GM23248 (cell line): Measurements from ENCODE around the gene USP32. TPM values are rescaled to one million over a fixed set of nuclear protein-coding genes. Genes with fewer than 3 reads are reported as not detected.
"Not testable (repeated sequence)": the region's sequence is repeated elsewhere in the genome, so short reads cannot be mapped to it uniquely, and the experiment has no call there.

ENCODE experiments used
- DNase-seq: peaks from one replicate; pipeline ENCODE4 v3.0.0-alpha.2; 2015
- H2AFZ ChIP-seq: fragments of 200-600 bp; sonication (generic); 2 replicates; pipeline ENCODE4 v1.6.1; 2016; ENCODE audit warnings: antibody characterized with exemption
- H3F3A ChIP-seq: fragments of 200-600 bp; sonication (generic); 2 replicates; pipeline ENCODE4 v1.6.1; 2016; ENCODE audit warnings: mild to moderate bottlenecking, antibody characterized with exemption, mixed run types; ENCODE audit not compliant: insufficient read depth
- H3K27ac ChIP-seq: fragments of 200-600 bp; sonication (generic); 2 replicates; pipeline ENCODE4 v1.5.1; 2016; ENCODE audit warnings: mild to moderate bottlenecking
- H3K27me3 ChIP-seq: fragments of 200-600 bp; sonication (generic); replicated peaks from 2 replicates; pipeline ENCODE4 v1.6.1; 2016; ENCODE audit warnings: mild to moderate bottlenecking; ENCODE audit not compliant: insufficient read depth
- H3K36me3 ChIP-seq: fragments of 200-600 bp; sonication (generic); 2 replicates; pipeline ENCODE4 v1.6.1; 2016; ENCODE audit warnings: low read depth, mild to moderate bottlenecking
- H3K4me1 ChIP-seq: fragments of 200-600 bp; sonication (generic); 2 replicates; pipeline ENCODE4 v1.6.1; 2016; ENCODE audit warnings: mild to moderate bottlenecking; ENCODE audit not compliant: insufficient read depth
- H3K4me2 ChIP-seq: fragments of 200-600 bp; sonication (generic); one replicate; pipeline ENCODE4 v1.6.1; 2016; ENCODE audit warnings: mild to moderate bottlenecking; ENCODE audit not compliant: unreplicated experiment
- H3K4me3 ChIP-seq: fragments of 200-600 bp; sonication (generic); 2 replicates; pipeline ENCODE4 v1.5.1; 2016; ENCODE audit warnings: mild to moderate bottlenecking
- H3K79me2 ChIP-seq: fragments of 200-600 bp; sonication (generic); 2 replicates; pipeline ENCODE4 v1.6.1; 2016; ENCODE audit warnings: mild to moderate bottlenecking; ENCODE audit not compliant: insufficient read depth
- H3K9ac ChIP-seq: fragments of 200-600 bp; sonication (generic); 2 replicates; pipeline ENCODE4 v1.6.1; 2016; ENCODE audit warnings: mild to moderate bottlenecking
- H3K9me2 ChIP-seq: fragments of 200-600 bp; sonication (generic); 2 replicates; pipeline ENCODE4 v1.6.1; 2016; ENCODE audit warnings: mixed run types, mild to moderate bottlenecking, moderate library complexity; ENCODE audit not compliant: insufficient read depth
- H3K9me3 ChIP-seq: fragments of 200-600 bp; sonication (generic); one replicate; pipeline ENCODE4 v1.6.1; 2017; ENCODE audit warnings: low read depth
- H4K20me1 ChIP-seq: fragments of 200-600 bp; sonication (generic); 2 replicates; pipeline ENCODE4 v1.6.0; 2016; ENCODE audit not compliant: insufficient read depth
- EZH2 ChIP-seq: fragments of 200-600 bp; sonication (generic); IDR thresholded peaks from 2 replicates; pipeline ENCODE4 v1.6.1; 2018; ENCODE audit warnings: antibody characterized with exemption, mild to moderate bottlenecking; ENCODE audit not compliant: insufficient read depth, poor library complexity, severe bottlenecking
- EZH2phosphoT487 ChIP-seq: fragments of 200-600 bp; sonication (generic); IDR thresholded peaks from 2 replicates; pipeline ENCODE4 v1.6.1; 2018; ENCODE audit warnings: antibody characterized with exemption, moderate library complexity, mild to moderate bottlenecking, low read depth; ENCODE audit not compliant: insufficient read depth
- WGBS, 2 experiments: methylation state at CpG; one replicate each; pipeline ENCODE4 v1.1.6; 2015 to 2017; ENCODE audit warnings: low lambda C conversion rate in 2 of 2, low coverage in 1 of 2; ENCODE audit errors: missing lambda C conversion rate in 2 of 2; 5-methylcytosine and 5-hydroxymethylcytosine counted together
- in situ Hi-C: fragments of 300-500 bp; cut with MboI; formaldehyde crosslinking; loops from 2 replicates; pipeline ENCODE4 v1.15.0; 2020
- polyA plus RNA-seq: library from polyadenylated mRNA; unstranded; fragments of >200 nt; fragmentation: Nextera tagmentation; extraction: Ambion mirVana; gene quantifications from 2 replicates; pipeline ENCODE4 v1.2.1, GENCODE V29; 2016
- total RNA-seq: library from RNA; depleted of rRNA; stranded (reverse); fragments of >200 nt; shearing (Covaris generic); gene quantifications from 2 replicates; pipeline ENCODE4 v1.2.3, GENCODE V29; 2014

The USP32 gene
- total and polyA plus RNA-seq, 2 experiments from 2014 or later, result 14.0 to 33.9 TPM

DNA sequence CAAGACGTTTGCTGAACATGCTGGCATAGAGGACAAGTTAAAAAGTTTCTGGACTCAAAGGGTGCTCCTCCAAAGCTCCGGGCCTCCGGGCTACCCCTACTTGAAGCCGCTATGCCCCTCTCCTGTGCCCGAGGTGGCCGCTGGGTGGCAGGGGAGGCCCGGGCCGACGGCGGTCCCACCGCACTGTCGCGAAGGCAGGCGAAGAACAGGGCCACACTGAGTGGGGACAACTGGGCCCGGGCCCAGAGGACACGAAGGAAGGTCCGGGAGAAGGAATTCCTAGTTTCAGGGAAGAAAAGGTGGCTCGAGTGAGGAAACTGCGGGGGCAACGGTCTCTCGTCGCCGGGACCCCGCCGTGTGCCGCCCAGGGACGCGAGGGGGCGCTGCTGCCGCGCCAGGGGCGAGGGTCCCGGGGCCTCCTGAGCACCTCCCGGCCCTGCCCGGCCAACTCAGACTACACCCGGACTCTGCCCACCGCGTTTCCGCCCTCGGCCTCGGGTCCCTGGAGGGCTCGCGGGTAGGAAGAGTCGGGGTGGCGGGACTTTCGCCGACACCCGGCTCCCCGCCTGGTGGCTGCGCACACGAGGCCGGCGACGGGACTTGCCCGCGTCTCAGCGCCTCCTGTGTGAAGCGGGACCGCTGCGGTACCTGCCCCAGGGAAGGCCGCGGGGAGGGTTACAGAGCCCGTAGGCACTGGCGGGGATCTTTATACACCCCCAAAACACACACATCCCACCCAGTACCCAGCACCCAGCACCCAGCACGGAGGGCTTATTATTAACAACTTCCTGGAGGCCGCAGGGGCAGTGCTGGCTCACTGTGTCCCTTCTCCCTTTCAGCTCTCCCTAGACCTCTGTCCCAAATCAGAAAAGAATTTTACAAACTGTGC is 29.6 kb upstream of the USP32 start:
- Histone ChIP-seq H3K4me2 (peak overlapping the region; percentile 71), H3K4me3 (peak overlapping the region; percentile 70), H3K4me1 (no peaks in the 10 kb centered on the region), H3K79me2 (no peaks in the 10 kb centered on the region), H3K9me2 (no peaks in the 10 kb centered on the region), H3F3A (no peaks in the 10 kb centered on the region), H3K9ac (peak overlapping the region; percentile 62), H3K9me3 (no peaks in the 10 kb centered on the region), H3K27ac (no peak overlapping the region), H4K20me1 (no peaks in the 10 kb centered on the region), H3K27me3 (no peaks in the 10 kb centered on the region), H2AFZ (peak overlapping the region; percentile 88), H3K36me3 (no peaks in the 10 kb centered on the region)
- WGBS, 2 experiments, result 12 to 15% methylated on average over 40 to 60 of the region's 66 CpGs
- peak; percentile 76 for DNase-seq
- in situ Hi-C loops, result no loop called here
- TF ChIP-seq EZH2, result no peak
- TF ChIP-seq EZH2phosphoT487, result no peak

DNA sequence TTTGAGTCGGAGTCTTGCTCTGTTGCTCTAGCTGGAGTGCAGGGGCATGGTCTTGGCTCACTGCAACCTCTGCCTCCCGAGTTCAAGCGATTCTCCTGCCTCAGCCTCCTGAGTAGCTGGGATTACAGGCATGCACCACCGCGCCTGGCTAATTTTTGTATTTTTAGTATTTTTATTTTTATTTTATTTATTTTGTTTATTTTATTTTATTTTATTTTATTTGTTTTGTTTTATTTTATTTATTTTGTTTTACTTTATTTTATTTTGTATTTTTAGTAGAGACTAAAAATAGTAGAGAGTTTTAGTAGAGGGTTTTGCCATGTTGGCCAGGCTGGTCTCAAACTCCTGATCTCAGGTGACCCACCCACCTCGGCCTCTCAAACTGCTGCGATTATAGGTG is 27.9 kb upstream of the USP32 start:
- H3F3A ChIP-seq, H3K36me3 ChIP-seq, H3K27ac ChIP-seq, in situ Hi-C loops, H3K4me1 ChIP-seq, H3K9me3 ChIP-seq, H3K27me3 ChIP-seq, DNase-seq, H4K20me1 ChIP-seq, H3K4me2 ChIP-seq, H3K4me3 ChIP-seq, H3K9ac ChIP-seq, H3K79me2 ChIP-seq, H3K9me2 ChIP-seq, H2AFZ ChIP-seq: not testable (repeated sequence)
- WGBS, 2 experiments, result 94 to 97% methylated on average over 7 of the region's 7 CpGs

DNA sequence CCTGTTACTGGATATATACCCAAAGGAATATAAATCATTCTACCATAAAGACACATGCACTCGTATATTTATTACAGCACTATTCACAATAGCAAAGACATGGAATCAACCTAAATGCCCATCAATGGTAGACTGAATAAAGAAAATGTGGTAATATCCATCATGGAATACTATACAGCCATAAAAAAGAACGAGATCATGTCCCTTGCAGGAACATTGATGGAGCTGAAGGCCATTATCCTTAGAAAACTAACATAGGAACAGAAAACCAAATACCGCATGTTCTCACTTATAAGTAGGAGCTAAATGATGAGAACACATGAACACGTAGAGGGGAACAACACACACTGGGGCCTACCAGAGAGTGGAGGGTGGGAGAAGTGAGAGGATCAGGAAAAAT is 27.1 kb upstream of the USP32 start:
- WGBS, 2 experiments, result 86 to 91% methylated on average over 4 of the region's 4 CpGs
- H3K4me3 ChIP-seq, DNase-seq, H3K36me3 ChIP-seq, H3K4me2 ChIP-seq, H3K27ac ChIP-seq, H2AFZ ChIP-seq, H3K9me3 ChIP-seq, H4K20me1 ChIP-seq, in situ Hi-C loops, H3K27me3 ChIP-seq, H3F3A ChIP-seq, H3K4me1 ChIP-seq, H3K9me2 ChIP-seq, H3K9ac ChIP-seq, H3K79me2 ChIP-seq: not testable (repeated sequence)

DNA sequence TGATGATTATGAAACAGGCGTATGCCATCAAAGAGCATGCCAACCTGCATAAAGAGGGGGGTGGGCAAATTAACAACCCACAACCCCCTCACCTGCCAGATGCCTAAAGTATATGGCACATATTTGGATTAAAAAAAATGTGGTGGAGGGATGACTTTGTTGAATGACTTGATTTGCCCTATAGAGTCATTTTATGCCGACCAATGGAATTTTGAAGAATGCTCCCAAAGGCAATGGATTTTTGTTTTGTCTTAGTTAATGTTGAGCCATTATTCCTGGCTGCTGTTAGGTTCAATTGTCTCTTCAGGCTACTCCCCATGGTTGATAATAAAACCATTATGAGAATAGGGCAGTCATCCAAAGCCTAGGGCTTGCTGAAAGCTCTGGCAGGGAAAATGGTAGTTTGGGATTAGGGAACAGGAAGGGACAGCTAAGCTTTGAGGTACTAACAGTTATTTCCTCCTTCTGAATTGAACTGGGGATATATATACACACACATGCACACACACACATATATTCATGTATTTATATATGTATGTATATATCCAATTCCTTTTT is 24.5 kb upstream of the USP32 start:
- DNase-seq, result no peak
- Histone ChIP-seq H3K36me3 (no peaks in the 10 kb centered on the region), H3K9me3 (no peaks in the 10 kb centered on the region), H3K79me2 (no peaks in the 10 kb centered on the region), H3K4me2 (no peak overlapping the region), H3F3A (no peaks in the 10 kb centered on the region), H2AFZ (no peak overlapping the region), H3K9ac (no peak overlapping the region), H3K4me3 (no peak overlapping the region), H3K4me1 (no peaks in the 10 kb centered on the region), H4K20me1 (no peaks in the 10 kb centered on the region), H3K27ac (no peak overlapping the region), H3K27me3 (no peaks in the 10 kb centered on the region), H3K9me2 (no peaks in the 10 kb centered on the region)
- 40 to 46% methylated on average over 2 of the region's 2 CpGs for WGBS, 2 experiments
- TF ChIP-seq EZH2phosphoT487 (no peak), EZH2 (no peak)
- in situ Hi-C loops, result no loop called here

DNA sequence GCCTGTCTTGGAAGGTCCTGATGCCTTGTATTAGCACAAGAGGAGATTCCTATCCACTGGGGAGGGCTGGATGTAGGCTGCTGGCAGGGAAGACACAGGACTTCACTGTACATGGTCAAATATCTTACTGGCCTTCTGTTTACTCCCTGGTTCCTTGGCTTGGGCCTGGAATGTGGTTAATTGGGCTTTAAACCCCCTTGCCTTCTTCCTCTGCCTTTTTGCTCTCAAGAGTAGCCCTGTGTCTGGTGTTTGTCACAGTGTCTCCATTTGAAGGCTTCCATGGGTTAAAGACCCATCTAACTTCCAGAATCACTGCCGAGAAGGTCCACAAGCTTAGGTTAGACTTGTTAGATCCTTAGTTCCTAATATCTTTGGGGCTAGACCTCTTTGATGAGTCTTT is 23.2 kb upstream of the USP32 start:
- WGBS, 2 experiments, result 87 to 95% methylated on average over 1 of the region's 1 CpG
- Histone ChIP-seq H3K27me3 (no peaks in the 10 kb centered on the region), H3K79me2 (no peaks in the 10 kb centered on the region), H3K9ac (no peak overlapping the region), H3K4me2 (no peak overlapping the region), H4K20me1 (no peaks in the 10 kb centered on the region), H3K27ac (no peak overlapping the region), H3K36me3 (no peaks in the 10 kb centered on the region), H3K4me3 (no peak overlapping the region), H3F3A (no peaks in the 10 kb centered on the region), H3K4me1 (no peaks in the 10 kb centered on the region), H3K9me2 (no peaks in the 10 kb centered on the region), H3K9me3 (no peaks in the 10 kb centered on the region), H2AFZ (no peak overlapping the region)
- no peak for DNase-seq
- in situ Hi-C loops, result no loop called here
- no peak for TF ChIP-seq EZH2phosphoT487
- TF ChIP-seq EZH2, result no peak
